ENCODE data around the gene TMEM106B.

TMEM106B gene

GRCh38 chr7:12174931-12175330 lies 36.2 kb upstream of the TMEM106B start:
- no peaks in the 10 kb centered on the region for H3K9me3 ChIP-seq (ENCODE audit: control insufficient read depth, insufficient read depth, low read depth, low read length)
- no peak overlapping the region for H3K4me3 ChIP-seq (ENCODE audit: low read depth, low read length)
- POLR2A ChIA-PET, result no interaction called here
- TF ChIP-seq ZNF621 (tag by site-specific recombination; IDR thresholded peaks at IDR 0.05) (no peak), ZBTB6 (tag by site-specific recombination; IDR thresholded peaks at IDR 0.05) (no peak), ZEB2 (tag by site-specific recombination; IDR thresholded peaks at IDR 0.05) (no peak), ZSCAN23 (tag by site-specific recombination; IDR thresholded peaks at IDR 0.05) (no peak), ZNF341 (tag by site-specific recombination; IDR thresholded peaks at IDR 0.05; ENCODE audit: low read depth) (no peak), ZNF169 (tag by site-specific recombination; IDR thresholded peaks at IDR 0.05) (no peak), ZNF843 (tag by site-specific recombination; IDR thresholded peaks at IDR 0.05) (no peak), ZNF549 (tag by site-specific recombination; IDR thresholded peaks at IDR 0.05) (no peak), ZNF544 (tag by site-specific recombination; IDR thresholded peaks at IDR 0.05) (no peak), ZNF518A (tag by site-specific recombination; conservative IDR thresholded peaks at IDR 0.05; ENCODE audit: low read depth) (no peak), MEIS1 (CRISPR knock-in tag; IDR thresholded peaks at IDR 0.05; ENCODE audit: borderline replicate concordance) (no peak), ZBTB7A (tag by site-specific recombination; IDR thresholded peaks at IDR 0.05; ENCODE audit: low read depth) (no peak), ZNF704 (tag by site-specific recombination; IDR thresholded peaks at IDR 0.05) (no peak), HOXC10 (CRISPR knock-in tag; IDR thresholded peaks at IDR 0.05) (no peak), ZNF366 (tag by site-specific recombination; conservative IDR thresholded peaks at IDR 0.05) (no peak), ZNF624 (tag by site-specific recombination; IDR thresholded peaks at IDR 0.05) (no peak), ZFP41 (tag by site-specific recombination; IDR thresholded peaks at IDR 0.05; ENCODE audit: borderline replicate concordance) (no peak), ELK4 (IDR thresholded peaks at IDR 0.05; ENCODE audit: borderline replicate concordance, low read depth, low read length) (no peak), ZNF311 (tag by site-specific recombination; IDR thresholded peaks at IDR 0.05; ENCODE audit: borderline replicate concordance) (no peak)
- no peaks in the 10 kb centered on the region for H3K36me3 ChIP-seq (ENCODE audit: control insufficient read depth in 2 of 2, insufficient read depth in 1 of 2, low read length in 2 of 2)
- H3K27ac ChIP-seq (ENCODE audit: extremely low read depth, low read depth, low read length), result no peak overlapping the region
- H3K4me1 ChIP-seq (ENCODE audit: control insufficient read depth, insufficient read depth, low read length), result no peaks in the 10 kb centered on the region
- CTCF ChIA-PET, result interaction anchor here (0.7 kb wide), 1 partner anchor 355 kb away, joined by 3 read pairs; no protein-coding TSS in a partner anchor
